NCI-H1436 (cell line): ENCODE measurements around the gene NEDD4L.
"Not testable (repeated sequence)": the region's sequence is repeated elsewhere in the genome, so short reads cannot be mapped to it uniquely, and the experiment has no call there.

Experiments
- DNase-seq: peaks from one replicate; lab custom pipeline; 2025; lab: John Stamatoyannopoulos, UW

Gene NEDD4L

GRCh38 chr18:58267493-58267892 lies 223.5 kb downstream of the NEDD4L start:
- no peak for DNase-seq

- no peak for DNase-seq
Measured at GRCh38 chr18:58268849-58269248, 224.8 kb downstream of the NEDD4L start.

- no peak for DNase-seq
Measured at GRCh38 chr18:58269931-58270330, 225.9 kb downstream of the NEDD4L start.

GRCh38 chr18:58270396-58270795 lies 226.4 kb downstream of the NEDD4L start:
- no peak for DNase-seq

- no peak for DNase-seq
Measured at GRCh38 chr18:58271770-58272169, 227.7 kb downstream of the NEDD4L start.

- no peak for DNase-seq
Measured at GRCh38 chr18:58272209-58272608, 228.2 kb downstream of the NEDD4L start.

GRCh38 chr18:58272779-58273435 lies 228.9 kb downstream of the NEDD4L start:
- DNase-seq: no peak

GRCh38 chr18:58275176-58275575 lies 231.2 kb downstream of the NEDD4L start:
- DNase-seq: no peak

- no peak for DNase-seq
Measured at GRCh38 chr18:58276789-58277739, 233.0 kb downstream of the NEDD4L start.

- no peak for DNase-seq
Measured at GRCh38 chr18:58279504-58280175, 235.6 kb downstream of the NEDD4L start.

GRCh38 chr18:58280191-58280590 lies 236.2 kb downstream of the NEDD4L start:
- DNase-seq: no peak

- not testable (repeated sequence) for DNase-seq
Measured at GRCh38 chr18:58282872-58283271, 238.8 kb downstream of the NEDD4L start.

GRCh38 chr18:58284699-58285448 lies 240.8 kb downstream of the NEDD4L start:
- DNase-seq: no peak

GRCh38 chr18:58285449-58286130 lies 241.6 kb downstream of the NEDD4L start:
- no peak for DNase-seq

- DNase-seq: no peak
Measured at GRCh38 chr18:58286632-58287352, 242.8 kb downstream of the NEDD4L start.

- DNase-seq: no peak
Measured at GRCh38 chr18:58287353-58288274, 243.6 kb downstream of the NEDD4L start.

GRCh38 chr18:58288921-58289797 lies 245.1 kb downstream of the NEDD4L start:
- DNase-seq: no peak

- no peak for DNase-seq
Measured at GRCh38 chr18:58290116-58290695, 246.2 kb downstream of the NEDD4L start.
